ENCODE data around the gene TUFM. TPM values are rescaled to one million over a fixed set of nuclear protein-coding genes. Genes with fewer than 3 reads are reported as not detected.

Gene TUFM
- polyA plus RNA-seq, 1 donor from 2014 or later, result 144 TPM

DNA sequence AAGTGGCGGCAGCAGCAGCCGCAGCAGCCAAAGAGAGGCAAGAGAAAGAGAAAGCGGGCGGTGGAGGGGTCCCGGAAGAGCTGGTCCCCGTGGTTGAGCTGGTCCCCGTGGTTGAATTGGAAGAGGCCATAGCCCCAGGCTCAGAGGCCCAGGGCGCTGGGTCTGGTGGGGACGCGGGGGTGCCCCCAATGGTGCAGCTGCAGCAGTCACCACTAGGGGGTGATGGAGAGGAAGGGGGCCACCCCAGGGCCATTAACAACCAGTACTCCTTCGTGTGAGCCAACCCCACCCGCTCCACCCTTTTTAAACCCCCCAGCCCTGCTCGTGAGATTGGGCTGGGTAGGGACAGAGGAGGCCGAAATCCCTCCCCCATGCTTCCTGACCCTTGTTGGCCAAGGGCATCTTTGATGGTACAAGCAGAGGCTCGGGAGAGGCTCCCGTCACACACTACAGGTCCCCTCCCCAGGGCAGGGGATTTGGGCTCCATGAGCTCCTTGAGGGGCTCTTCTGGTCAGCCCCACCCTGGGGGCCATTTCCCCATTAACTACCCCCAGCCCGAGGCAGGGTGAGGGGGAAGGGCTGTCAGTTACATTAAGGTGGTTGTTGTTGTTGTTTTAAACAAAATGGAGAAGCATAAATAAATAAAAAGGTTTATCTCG lies 27.5 kb upstream of the TUFM start:
- Histone ChIP-seq H3K9ac (ENCODE audit: low read length) (no peak overlapping the region), H3K9me3 (ENCODE audit: low read length) (no peaks in the 10 kb centered on the region), H3K4me2 (ENCODE audit: low read length) (no peak overlapping the region), H3F3A (ENCODE audit: insufficient read depth, low read length, poor library complexity, severe bottlenecking) (no peaks in the 10 kb centered on the region), H3K4me3 (ENCODE audit: low read length) (no peak overlapping the region), H3K36me3 (ENCODE audit: insufficient read depth, low read length) (peaks cover 5% of the 10 kb centered on the region), H3K27ac (ENCODE audit: low read length) (no peak overlapping the region), H3K79me2 (replicated peaks; ENCODE audit: insufficient read depth, low read length) (no peaks in the 10 kb centered on the region), H3K27me3 (ENCODE audit: insufficient read depth, low read depth, low read length) (no peaks in the 10 kb centered on the region), H3K9me2 (ENCODE audit: insufficient read depth, low read length) (no peaks in the 10 kb centered on the region), H4K20me1 (ENCODE audit: insufficient read depth) (no peaks in the 10 kb centered on the region), H2AFZ (ENCODE audit: low read depth, low read length) (no peak overlapping the region)
- TF ChIP-seq, protein P1, sequence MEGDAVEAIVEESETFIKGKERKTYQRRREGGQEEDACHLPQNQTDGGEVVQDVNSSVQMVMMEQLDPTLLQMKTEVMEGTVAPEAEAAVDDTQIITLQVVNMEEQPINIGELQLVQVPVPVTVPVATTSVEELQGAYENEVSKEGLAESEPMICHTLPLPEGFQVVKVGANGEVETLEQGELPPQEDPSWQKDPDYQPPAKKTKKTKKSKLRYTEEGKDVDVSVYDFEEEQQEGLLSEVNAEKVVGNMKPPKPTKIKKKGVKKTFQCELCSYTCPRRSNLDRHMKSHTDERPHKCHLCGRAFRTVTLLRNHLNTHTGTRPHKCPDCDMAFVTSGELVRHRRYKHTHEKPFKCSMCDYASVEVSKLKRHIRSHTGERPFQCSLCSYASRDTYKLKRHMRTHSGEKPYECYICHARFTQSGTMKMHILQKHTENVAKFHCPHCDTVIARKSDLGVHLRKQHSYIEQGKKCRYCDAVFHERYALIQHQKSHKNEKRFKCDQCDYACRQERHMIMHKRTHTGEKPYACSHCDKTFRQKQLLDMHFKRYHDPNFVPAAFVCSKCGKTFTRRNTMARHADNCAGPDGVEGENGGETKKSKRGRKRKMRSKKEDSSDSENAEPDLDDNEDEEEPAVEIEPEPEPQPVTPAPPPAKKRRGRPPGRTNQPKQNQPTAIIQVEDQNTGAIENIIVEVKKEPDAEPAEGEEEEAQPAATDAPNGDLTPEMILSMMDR (IDR thresholded peaks at IDR 0.05; ENCODE audit: poor library complexity, severe bottlenecking), result no peak
- no peak for TF ChIP-seq EP300 (conservative IDR thresholded peaks at IDR 0.05; ENCODE audit: poor library complexity, severe bottlenecking)
- TF ChIP-seq EZH2 (IDR thresholded peaks at IDR 0.05; ENCODE audit: borderline replicate concordance, insufficient read depth, low read length, poor library complexity, severe bottlenecking), result no peak
- no peak for TF ChIP-seq MXI1 (conservative IDR thresholded peaks at IDR 0.05; ENCODE audit: poor library complexity, severe bottlenecking)
- TF ChIP-seq SMC3 (conservative IDR thresholded peaks at IDR 0.05; ENCODE audit: poor library complexity), result no peak
- TF ChIP-seq TAF1 (IDR thresholded peaks at IDR 0.05; ENCODE audit: low read depth), result no peak

DNA sequence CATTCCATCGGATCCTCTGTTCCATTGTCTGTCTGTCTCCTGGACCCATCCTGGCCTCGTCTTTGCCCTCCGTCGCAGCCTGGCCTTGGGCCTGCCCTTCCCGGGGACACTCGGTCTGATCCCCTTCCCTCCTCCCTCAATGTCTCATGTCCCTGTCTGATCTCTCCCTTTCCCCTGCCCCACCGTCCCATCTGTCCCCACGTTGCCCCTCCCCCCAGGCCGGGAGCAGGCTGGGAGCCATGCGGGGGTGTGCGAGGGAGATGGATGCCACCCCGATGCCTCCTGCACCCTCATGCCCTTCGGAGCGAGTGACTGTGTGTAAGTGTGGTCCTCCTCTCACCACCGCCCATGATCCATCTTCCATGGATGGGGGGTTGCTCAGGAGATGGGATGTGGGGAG lies 26.8 kb upstream of the TUFM start:
- Histone ChIP-seq H3K4me2 (ENCODE audit: low read length) (no peak overlapping the region), H3K9ac (ENCODE audit: low read length) (no peak overlapping the region), H3K36me3 (ENCODE audit: insufficient read depth, low read length) (peaks cover 5% of the 10 kb centered on the region), H4K20me1 (ENCODE audit: insufficient read depth) (no peaks in the 10 kb centered on the region), H3K27ac (ENCODE audit: low read length) (no peak overlapping the region), H3K27me3 (ENCODE audit: insufficient read depth, low read depth, low read length) (no peaks in the 10 kb centered on the region), H3F3A (ENCODE audit: insufficient read depth, low read length, poor library complexity, severe bottlenecking) (no peaks in the 10 kb centered on the region), H3K9me2 (ENCODE audit: insufficient read depth, low read length) (no peaks in the 10 kb centered on the region), H3K9me3 (ENCODE audit: low read length) (no peaks in the 10 kb centered on the region), H2AFZ (ENCODE audit: low read depth, low read length) (no peak overlapping the region), H3K4me3 (ENCODE audit: low read length) (no peak overlapping the region), H3K79me2 (replicated peaks; ENCODE audit: insufficient read depth, low read length) (no peaks in the 10 kb centered on the region)
- no peak for TF ChIP-seq EZH2 (IDR thresholded peaks at IDR 0.05; ENCODE audit: borderline replicate concordance, insufficient read depth, low read length, poor library complexity, severe bottlenecking)
- no peak for TF ChIP-seq MXI1 (conservative IDR thresholded peaks at IDR 0.05; ENCODE audit: poor library complexity, severe bottlenecking)
- TF ChIP-seq, protein P2, sequence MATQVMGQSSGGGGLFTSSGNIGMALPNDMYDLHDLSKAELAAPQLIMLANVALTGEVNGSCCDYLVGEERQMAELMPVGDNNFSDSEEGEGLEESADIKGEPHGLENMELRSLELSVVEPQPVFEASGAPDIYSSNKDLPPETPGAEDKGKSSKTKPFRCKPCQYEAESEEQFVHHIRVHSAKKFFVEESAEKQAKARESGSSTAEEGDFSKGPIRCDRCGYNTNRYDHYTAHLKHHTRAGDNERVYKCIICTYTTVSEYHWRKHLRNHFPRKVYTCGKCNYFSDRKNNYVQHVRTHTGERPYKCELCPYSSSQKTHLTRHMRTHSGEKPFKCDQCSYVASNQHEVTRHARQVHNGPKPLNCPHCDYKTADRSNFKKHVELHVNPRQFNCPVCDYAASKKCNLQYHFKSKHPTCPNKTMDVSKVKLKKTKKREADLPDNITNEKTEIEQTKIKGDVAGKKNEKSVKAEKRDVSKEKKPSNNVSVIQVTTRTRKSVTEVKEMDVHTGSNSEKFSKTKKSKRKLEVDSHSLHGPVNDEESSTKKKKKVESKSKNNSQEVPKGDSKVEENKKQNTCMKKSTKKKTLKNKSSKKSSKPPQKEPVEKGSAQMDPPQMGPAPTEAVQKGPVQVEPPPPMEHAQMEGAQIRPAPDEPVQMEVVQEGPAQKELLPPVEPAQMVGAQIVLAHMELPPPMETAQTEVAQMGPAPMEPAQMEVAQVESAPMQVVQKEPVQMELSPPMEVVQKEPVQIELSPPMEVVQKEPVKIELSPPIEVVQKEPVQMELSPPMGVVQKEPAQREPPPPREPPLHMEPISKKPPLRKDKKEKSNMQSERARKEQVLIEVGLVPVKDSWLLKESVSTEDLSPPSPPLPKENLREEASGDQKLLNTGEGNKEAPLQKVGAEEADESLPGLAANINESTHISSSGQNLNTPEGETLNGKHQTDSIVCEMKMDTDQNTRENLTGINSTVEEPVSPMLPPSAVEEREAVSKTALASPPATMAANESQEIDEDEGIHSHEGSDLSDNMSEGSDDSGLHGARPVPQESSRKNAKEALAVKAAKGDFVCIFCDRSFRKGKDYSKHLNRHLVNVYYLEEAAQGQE (IDR thresholded peaks at IDR 0.05; ENCODE audit: borderline replicate concordance), result no peak
- TF ChIP-seq, protein P1 (IDR thresholded peaks at IDR 0.05; ENCODE audit: poor library complexity, severe bottlenecking), result no peak
- no peak for TF ChIP-seq POLR2AphosphoS5 (IDR thresholded peaks at IDR 0.05)
- no peak for TF ChIP-seq TAF1 (IDR thresholded peaks at IDR 0.05; ENCODE audit: low read depth)
- no peak for TF ChIP-seq RAD21 (conservative IDR thresholded peaks at IDR 0.05)
- no peak for TF ChIP-seq SMC3 (conservative IDR thresholded peaks at IDR 0.05; ENCODE audit: poor library complexity)
